ENCODE measurements around the gene TSEN2. TPM values are rescaled to one million over a fixed set of nuclear protein-coding genes. Genes with fewer than 3 reads are reported as not detected.

TSEN2 gene
- total and polyA plus RNA-seq, 2 of the 4 experiments (the other 2 are of a cell fraction) = 9.5 to 14.2 TPM

- Histone ChIP-seq H3K4me2 (ENCODE audit: low read depth, low read length) (no peak overlapping the region), H2BK20ac (ENCODE audit: low read depth, low read length) (no peak overlapping the region), H2BK120ac (ENCODE audit: low read depth, low read length) (no peak overlapping the region), H3K18ac (ENCODE audit: low read depth, low read length) (no peak overlapping the region), H3K27ac (ENCODE audit: insufficient read depth, low read length) (no peak overlapping the region), H2AK9ac (replicated peaks; ENCODE audit: low read depth, low read length, poor library complexity) (no peak overlapping the region), H3K4ac (ENCODE audit: low read depth, low read length) (no peak overlapping the region), H4K20me1 (ENCODE audit: insufficient read depth, low read length) (no peaks in the 10 kb centered on the region), H3K9ac (ENCODE audit: low read depth, low read length) (no peak overlapping the region), H3K56ac (ENCODE audit: extremely low read depth, insufficient read depth, low read length) (no peak overlapping the region), H3K79me1 (ENCODE audit: low read depth in 1 of 2, low read length in 2 of 2) (no peaks in the 10 kb centered on the region), H3K4me3 (ENCODE audit: insufficient read depth, low read depth, low read length) (no peak overlapping the region), H3K4me1 (ENCODE audit: control insufficient read depth, insufficient read depth, low read length) (no peaks in the 10 kb centered on the region), H3K9me1 (ENCODE audit: insufficient read depth, low read length) (no peaks in the 10 kb centered on the region), H3K36me3 (ENCODE audit: control insufficient read depth, insufficient read depth, low read length) (no peaks in the 10 kb centered on the region), H2AFZ (replicated peaks; ENCODE audit: low read length, poor library complexity) (no peak overlapping the region), H3K23ac (ENCODE audit: low read depth, low read length) (no peak overlapping the region), H3K14ac (replicated peaks; ENCODE audit: low read depth, low read length) (no peak overlapping the region), H4K91ac (ENCODE audit: insufficient read depth, low read depth, low read length) (no peak overlapping the region), H2AK5ac (ENCODE audit: low read depth, low read length) (no peak overlapping the region), H4K5ac (ENCODE audit: low read depth, low read length) (no peak overlapping the region), H3K27me3 (ENCODE audit: control insufficient read depth, insufficient read depth, low read length) (peaks cover 1% of the 10 kb centered on the region; the same call in 1 of the 2 replicates), H2BK15ac (ENCODE audit: low read depth, low read length) (no peak overlapping the region), H2BK5ac (ENCODE audit: low read depth, low read length, poor library complexity, severe bottlenecking) (no peak overlapping the region), H4K8ac (ENCODE audit: low read depth in 2 of 2, low read length in 2 of 2) (no peak overlapping the region), H3K9me3 (ENCODE audit: control insufficient read depth, insufficient read depth, low read length) (no peaks in the 10 kb centered on the region)
- no peak for ATAC-seq (ENCODE audit: low read depth)
- TF ChIP-seq NFE2L2 (IDR thresholded peaks at IDR 0.05; ENCODE audit: low read depth, low read length) = no peak
- POLR2A ChIA-PET (ENCODE audit: unreplicated experiment) = no interaction called here
- no TSS peak for BruUV-seq (replicated peaks)
- no peak for DNase-seq
- dilution Hi-C loops (cut with HindIII; ENCODE audit: low sequenced_read_pairs, unreplicated experiment) = no loop called here
- intact Hi-C loops (cut with micrococcal nuclease) = no loop called here
- in situ Hi-C loops (cut with MboI; ENCODE audit: low sequenced_read_pairs) = no loop called here
- CTCF ChIA-PET = no interaction called here
Observed at GRCh38 chr3:12464181-12464580, 20.1 kb upstream of the TSEN2 start.

All from IMR-90 (cell line).